HFF-Myc (cell line): Measurements from ENCODE around the gene CPE.

ENCODE experiments used
- DNase-seq: peaks from one replicate; pipeline ENCODE4 v3.0.0-alpha.2; 2011; ENCODE audit warnings: low read depth; ENCODE audit errors: extremely low read depth
- H3K4me3 ChIP-seq: replicated peaks from 2 replicates; pipeline ENCODE4 v1.5.1; 2011; ENCODE audit warnings: low read depth, mild to moderate bottlenecking, control low read depth, low read length
- TF ChIP-seq, protein P1 (sequence below): IDR thresholded peaks from 2 replicates; pipeline ENCODE4 v1.5.1; 2012; ENCODE audit warnings: mild to moderate bottlenecking, low read depth, low read length, control low read depth; ENCODE audit errors: missing control alignments

CPE gene

DNA sequence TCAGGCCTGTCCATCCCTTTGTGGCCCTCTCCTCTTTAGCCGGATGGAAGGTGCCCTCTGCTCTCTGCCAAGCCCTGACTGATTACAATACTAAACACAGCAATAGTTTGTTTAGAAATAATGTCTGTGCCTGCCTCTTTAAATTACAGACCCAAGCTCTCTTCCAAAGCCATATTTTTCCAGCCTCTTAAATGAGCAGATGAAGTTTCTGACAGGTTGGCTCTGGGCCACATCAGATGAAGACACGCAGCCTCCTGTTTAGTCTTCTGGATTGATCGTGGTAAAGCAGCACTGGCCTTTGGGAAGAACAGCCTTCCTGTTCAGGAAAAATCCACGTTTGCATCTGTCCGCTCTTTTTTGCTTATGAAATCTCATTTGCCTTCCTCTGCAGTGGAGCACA is 133.6 kb downstream of the CPE start:
- no peak overlapping the region for H3K4me3 ChIP-seq
- TF ChIP-seq, protein P1, sequence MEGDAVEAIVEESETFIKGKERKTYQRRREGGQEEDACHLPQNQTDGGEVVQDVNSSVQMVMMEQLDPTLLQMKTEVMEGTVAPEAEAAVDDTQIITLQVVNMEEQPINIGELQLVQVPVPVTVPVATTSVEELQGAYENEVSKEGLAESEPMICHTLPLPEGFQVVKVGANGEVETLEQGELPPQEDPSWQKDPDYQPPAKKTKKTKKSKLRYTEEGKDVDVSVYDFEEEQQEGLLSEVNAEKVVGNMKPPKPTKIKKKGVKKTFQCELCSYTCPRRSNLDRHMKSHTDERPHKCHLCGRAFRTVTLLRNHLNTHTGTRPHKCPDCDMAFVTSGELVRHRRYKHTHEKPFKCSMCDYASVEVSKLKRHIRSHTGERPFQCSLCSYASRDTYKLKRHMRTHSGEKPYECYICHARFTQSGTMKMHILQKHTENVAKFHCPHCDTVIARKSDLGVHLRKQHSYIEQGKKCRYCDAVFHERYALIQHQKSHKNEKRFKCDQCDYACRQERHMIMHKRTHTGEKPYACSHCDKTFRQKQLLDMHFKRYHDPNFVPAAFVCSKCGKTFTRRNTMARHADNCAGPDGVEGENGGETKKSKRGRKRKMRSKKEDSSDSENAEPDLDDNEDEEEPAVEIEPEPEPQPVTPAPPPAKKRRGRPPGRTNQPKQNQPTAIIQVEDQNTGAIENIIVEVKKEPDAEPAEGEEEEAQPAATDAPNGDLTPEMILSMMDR = no peak
- no peak for DNase-seq

DNA sequence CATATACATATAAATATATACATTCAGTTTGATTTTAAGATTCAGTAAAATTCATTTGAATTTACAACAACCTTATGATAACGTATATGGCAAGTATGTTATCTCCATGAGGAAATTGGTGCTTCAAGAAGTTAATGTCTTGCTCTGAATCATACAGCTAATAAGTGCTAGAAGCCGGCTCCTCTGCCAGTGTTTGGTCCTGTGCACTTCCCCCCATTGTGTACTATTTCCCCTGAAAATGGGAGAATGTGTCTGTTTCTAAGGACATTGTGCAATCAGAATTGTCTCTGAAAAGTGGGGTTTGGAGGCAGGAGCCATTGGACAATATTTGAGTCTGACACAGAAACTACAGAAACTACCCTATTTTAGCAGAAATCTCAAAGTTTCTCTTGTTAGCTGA is 135.9 kb downstream of the CPE start:
- H3K4me3 ChIP-seq = no peak overlapping the region
- DNase-seq = no peak
- TF ChIP-seq, protein P1 = no peak

DNA sequence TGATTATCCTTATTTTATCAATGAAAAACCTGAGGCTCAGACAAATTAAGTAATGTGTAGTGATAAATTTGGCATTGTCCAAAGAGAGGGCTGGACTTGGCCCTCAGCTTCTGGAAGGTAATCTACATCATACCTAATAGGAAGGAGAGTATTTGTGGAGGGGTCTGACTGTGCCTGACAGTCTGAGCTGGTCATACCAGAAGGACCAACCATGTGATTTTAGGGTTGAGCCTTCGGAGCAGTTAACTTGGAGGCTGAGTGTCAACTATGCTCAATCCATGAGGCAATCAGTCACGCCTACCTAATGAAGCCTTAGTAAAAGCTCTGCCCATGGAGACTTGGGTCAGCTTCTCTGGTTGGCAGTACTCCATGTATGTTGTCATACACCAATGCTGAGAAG is 136.4 kb downstream of the CPE start:
- TF ChIP-seq, protein P1 = no peak
- DNase-seq = no peak
- H3K4me3 ChIP-seq = no peak overlapping the region

DNA sequence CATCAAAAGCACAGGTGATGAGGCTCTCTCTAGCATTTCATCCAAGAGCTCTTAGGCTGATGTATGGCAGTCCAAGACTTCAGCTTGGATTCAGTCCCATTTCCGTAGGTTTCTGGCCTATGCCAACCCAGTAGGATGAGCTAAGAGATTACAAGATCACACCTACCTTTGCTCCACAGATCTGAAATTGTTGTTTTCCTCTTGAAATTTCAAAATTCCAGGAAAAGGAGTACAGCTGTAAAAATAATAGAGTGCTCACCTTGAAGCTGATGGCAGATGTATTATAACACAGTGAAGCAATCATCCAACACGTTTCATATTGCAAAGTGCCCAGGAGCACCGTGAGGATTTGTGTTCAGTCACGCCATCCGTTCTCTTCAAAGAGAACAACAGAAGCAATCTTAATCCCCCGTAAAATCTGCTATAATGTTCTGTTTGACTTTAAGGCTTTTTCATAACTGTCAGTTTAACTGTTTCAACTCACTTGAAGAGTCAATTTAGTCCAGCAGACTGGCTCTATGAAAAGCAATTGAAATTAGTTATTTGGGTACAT is 137.5 kb downstream of the CPE start:
- TF ChIP-seq, protein P1 = no peak
- H3K4me3 ChIP-seq = no peak overlapping the region
- no peak for DNase-seq

DNA sequence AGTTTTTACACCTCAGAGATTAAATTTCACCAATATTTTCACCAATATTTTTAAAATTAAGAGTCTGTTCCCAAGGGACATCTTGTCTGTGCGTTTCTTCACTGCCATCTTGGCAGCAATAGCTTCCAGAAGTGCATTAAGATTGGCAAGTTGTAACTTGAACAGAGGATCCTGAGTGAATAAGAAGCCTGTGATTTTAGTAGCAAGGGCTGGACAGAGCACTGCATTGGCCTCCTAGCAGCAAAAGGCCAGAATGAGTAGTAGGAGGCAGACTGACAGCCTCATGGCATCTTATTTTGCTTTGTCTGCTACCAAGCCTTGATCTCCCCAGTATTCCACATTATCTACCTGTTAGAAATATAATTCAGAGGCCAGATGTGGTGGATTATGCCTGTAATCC is 138.4 kb downstream of the CPE start:
- TF ChIP-seq, protein P1 = no peak
- DNase-seq = no peak

DNA sequence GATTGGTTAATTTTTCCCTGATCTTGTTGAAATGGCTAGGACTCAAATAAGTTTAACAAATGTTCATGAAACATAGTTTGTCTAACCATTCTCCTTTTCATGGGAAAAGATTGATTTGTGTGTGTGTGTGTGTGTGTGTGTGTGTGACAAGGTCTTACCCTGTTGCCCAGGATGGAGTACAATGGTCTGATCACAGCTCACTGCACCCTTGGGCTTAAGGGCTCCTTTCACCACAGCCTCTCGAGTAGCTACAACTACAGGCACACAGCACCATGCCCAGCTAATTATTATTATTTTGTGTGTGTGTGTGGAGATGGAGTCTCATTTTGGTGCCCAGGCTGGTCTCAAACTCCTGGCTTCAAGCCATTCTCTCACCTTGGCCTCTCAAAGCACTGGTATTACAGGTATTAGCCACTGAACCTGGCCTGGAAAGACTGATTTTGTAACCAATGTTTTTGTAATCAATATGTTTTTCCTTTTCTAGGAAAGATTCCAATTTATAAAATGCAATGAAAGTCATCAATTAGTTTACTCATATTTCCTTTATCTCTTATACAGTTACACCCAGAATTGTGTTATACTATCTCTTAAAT is 139.3 kb downstream of the CPE start:
- DNase-seq = no peak
- TF ChIP-seq, protein P1 = no peak
- no peak overlapping the region for H3K4me3 ChIP-seq

More for the DNA sequence above, 138.4 kb downstream of the CPE start:
- H3K4me3 ChIP-seq = no peak overlapping the region

DNA sequence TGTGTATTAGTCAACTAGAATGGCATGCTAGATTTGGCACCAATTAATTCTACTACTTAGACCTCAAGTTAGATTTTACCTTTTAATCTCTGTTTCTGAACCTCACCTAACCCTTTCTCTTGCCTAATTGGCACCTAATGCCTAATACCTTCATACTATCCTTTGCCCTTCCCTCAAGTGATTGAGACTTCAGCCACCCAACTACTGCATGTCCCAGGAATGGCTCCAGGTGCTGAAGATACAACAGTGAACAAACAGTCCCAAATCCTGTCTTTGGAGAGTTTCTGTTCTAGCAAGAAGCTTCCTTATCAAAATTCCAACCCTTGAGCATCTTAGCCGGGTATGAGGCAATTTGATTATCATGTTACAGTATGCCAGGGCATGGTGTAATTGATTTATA is 139.9 kb downstream of the CPE start:
- no peak for DNase-seq
- TF ChIP-seq, protein P1 = no peak
- H3K4me3 ChIP-seq = no peak overlapping the region
